ENCODE results near the gene SPINK13.

The SPINK13 gene

GRCh38 chr5:148335259-148335658, 66.7 kb downstream of the SPINK13 start, which contains the start of gene SPINK9:
Gene SPINK9 (plus strand): TSS chr5:148335559. CDS start chr5:148335614, 55 bp downstream.
- H3K4me3 ChIP-seq = no peak within 1 kb of the TSS
- H3K36me3 ChIP-seq (replicated peaks) = no peaks in the 10 kb centered on the region
- no peaks in the 10 kb centered on the region for H3K9me3 ChIP-seq
- no peaks in the 10 kb centered on the region for H3K27me3 ChIP-seq (ENCODE audit: low read depth)
- in situ Hi-C loops (cut with MboI; ENCODE audit: low sequenced_read_pairs) = no loop called here
- DNase-seq (ENCODE audit: low spot score in 2 of 2) = no peak
- no peaks in the 10 kb centered on the region for H3K4me1 ChIP-seq

All from HAP-1 (cell line).